Astrocyte (in vitro differentiated cells and primary cell): ENCODE measurements around the gene TMC2. TPM values are rescaled to one million over a fixed set of nuclear protein-coding genes. Genes with fewer than 3 reads are reported as not detected.

Experiments used
- DNase-seq: peaks from one replicate; pipeline ENCODE4 v3.0.0-alpha.2; 2010; ENCODE audit warnings: low read depth
- FAIRE-seq: peaks from 2 replicates; lab custom pipeline; 2011; peaks lifted over from hg19 to GRCh38; lab: Jason Lieb, UNC
- H2AFZ ChIP-seq: 2 replicates; pipeline ENCODE4 v1.6.0; 2012; ENCODE audit warnings: low read depth, low read length, inconsistent platforms
- H3K27ac ChIP-seq: 2 replicates; pipeline ENCODE4 v1.5.1; 2011; ENCODE audit warnings: low read depth, low read length, inconsistent platforms
- H3K27me3 ChIP-seq: 2 replicates; pipeline ENCODE4 v1.6.0; 2011; ENCODE audit warnings: low read length, inconsistent platforms; ENCODE audit not compliant: insufficient read depth
- H3K36me3 ChIP-seq: 2 replicates; pipeline ENCODE4 v1.5.1; 2011; ENCODE audit warnings: low read length, inconsistent platforms; ENCODE audit not compliant: insufficient read depth
- H3K4me1 ChIP-seq: 2 replicates; pipeline ENCODE4 v1.5.1; 2011; ENCODE audit warnings: low read length, inconsistent platforms; ENCODE audit not compliant: insufficient read depth
- H3K4me2 ChIP-seq: 2 replicates; pipeline ENCODE4 v1.6.0; 2012; ENCODE audit warnings: low read length, inconsistent platforms
- H3K4me3 ChIP-seq: 2 replicates; pipeline ENCODE4 v1.5.1; 2011; ENCODE audit warnings: low read depth, mild to moderate bottlenecking, low read length, inconsistent platforms; ENCODE audit not compliant: insufficient read depth
- H3K79me2 ChIP-seq: 2 replicates; pipeline ENCODE4 v1.6.0; 2012; ENCODE audit warnings: mild to moderate bottlenecking, low read length, inconsistent platforms; ENCODE audit not compliant: insufficient read depth
- H3K9ac ChIP-seq: 2 replicates; pipeline ENCODE4 v1.6.0; 2012; ENCODE audit warnings: mild to moderate bottlenecking, low read length, inconsistent platforms
- H3K9me3 ChIP-seq: 2 replicates; pipeline ENCODE4 v1.5.1; 2012; ENCODE audit warnings: low read depth, mild to moderate bottlenecking, low read length, inconsistent platforms; ENCODE audit not compliant: insufficient read depth
- H4K20me1 ChIP-seq: 2 replicates; pipeline ENCODE4 v1.6.0; 2012; ENCODE audit warnings: low read length, inconsistent platforms; ENCODE audit not compliant: insufficient read depth
- H3K27ac Mint-ChIP-seq: one replicate; pipeline ENCODE4 v1.8.0; 2021; ENCODE audit warnings: mild to moderate bottlenecking, mixed read lengths; ENCODE audit not compliant: unreplicated experiment
- H3K27me3 Mint-ChIP-seq: one replicate; pipeline ENCODE4 v1.8.0; 2021; ENCODE audit warnings: low read depth, mixed read lengths; ENCODE audit not compliant: unreplicated experiment
- H3K36me3 Mint-ChIP-seq: one replicate; pipeline ENCODE4 v1.8.0; 2021; ENCODE audit warnings: low read depth, mixed read lengths; ENCODE audit not compliant: unreplicated experiment
- H3K4me1 Mint-ChIP-seq: one replicate; pipeline ENCODE4 v1.8.0; 2021; ENCODE audit warnings: low read depth, mixed read lengths; ENCODE audit not compliant: unreplicated experiment
- H3K4me3 Mint-ChIP-seq: one replicate; pipeline ENCODE4 v1.8.0; 2021; ENCODE audit warnings: mild to moderate bottlenecking, moderate library complexity, mixed read lengths; ENCODE audit not compliant: unreplicated experiment
- H3K9me3 Mint-ChIP-seq: one replicate; pipeline ENCODE4 v1.8.0; 2021; ENCODE audit warnings: mild to moderate bottlenecking, mixed read lengths; ENCODE audit not compliant: unreplicated experiment
- EZH2 ChIP-seq: IDR thresholded peaks from 2 replicates; pipeline ENCODE4 v1.6.1; 2012; ENCODE audit warnings: mild to moderate bottlenecking, low read length, inconsistent platforms; ENCODE audit not compliant: insufficient read depth
- total RNA-seq: library from RNA; stranded (reverse); gene quantifications from 2 replicates; pipeline ENCODE4 v1.2.1, GENCODE V29; 2021
- TF ChIP-seq, protein P1 (sequence below): IDR thresholded peaks from 2 replicates; pipeline ENCODE4 v1.5.1; 2011; ENCODE audit warnings: low read depth, mild to moderate bottlenecking, inconsistent platforms, low read length, moderate library complexity; ENCODE audit not compliant: insufficient read depth

The TMC2 gene
- total RNA-seq, 1 donor from 2014 or later: not detected

GRCh38 chr20:2564406-2564805 is 28.0 kb downstream of the TMC2 start:
- Histone ChIP-seq H3K79me2 (no peaks in the 10 kb centered on the region), H4K20me1 (no peaks in the 10 kb centered on the region), H3K4me2 (no peak overlapping the region), H3K4me3 (no peak overlapping the region), H3K36me3 (no peaks in the 10 kb centered on the region), H3K9ac (no peak overlapping the region), H2AFZ (no peak overlapping the region), H3K27ac (no peak overlapping the region), H3K9me3 (no peaks in the 10 kb centered on the region), H3K4me1 (no peaks in the 10 kb centered on the region), H3K27me3 (peaks cover 13% of the 10 kb centered on the region)
- H3K9me3 Mint-ChIP-seq: no peaks in the 10 kb centered on the region
- FAIRE-seq (no peak), DNase-seq (no peak)
- no peak overlapping the region for H3K4me3 Mint-ChIP-seq
- no peak for TF ChIP-seq EZH2
- TF ChIP-seq, protein P1, sequence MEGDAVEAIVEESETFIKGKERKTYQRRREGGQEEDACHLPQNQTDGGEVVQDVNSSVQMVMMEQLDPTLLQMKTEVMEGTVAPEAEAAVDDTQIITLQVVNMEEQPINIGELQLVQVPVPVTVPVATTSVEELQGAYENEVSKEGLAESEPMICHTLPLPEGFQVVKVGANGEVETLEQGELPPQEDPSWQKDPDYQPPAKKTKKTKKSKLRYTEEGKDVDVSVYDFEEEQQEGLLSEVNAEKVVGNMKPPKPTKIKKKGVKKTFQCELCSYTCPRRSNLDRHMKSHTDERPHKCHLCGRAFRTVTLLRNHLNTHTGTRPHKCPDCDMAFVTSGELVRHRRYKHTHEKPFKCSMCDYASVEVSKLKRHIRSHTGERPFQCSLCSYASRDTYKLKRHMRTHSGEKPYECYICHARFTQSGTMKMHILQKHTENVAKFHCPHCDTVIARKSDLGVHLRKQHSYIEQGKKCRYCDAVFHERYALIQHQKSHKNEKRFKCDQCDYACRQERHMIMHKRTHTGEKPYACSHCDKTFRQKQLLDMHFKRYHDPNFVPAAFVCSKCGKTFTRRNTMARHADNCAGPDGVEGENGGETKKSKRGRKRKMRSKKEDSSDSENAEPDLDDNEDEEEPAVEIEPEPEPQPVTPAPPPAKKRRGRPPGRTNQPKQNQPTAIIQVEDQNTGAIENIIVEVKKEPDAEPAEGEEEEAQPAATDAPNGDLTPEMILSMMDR: no peak
- no peaks in the 10 kb centered on the region for H3K36me3 Mint-ChIP-seq
- peaks cover 55% of the 10 kb centered on the region for H3K27me3 Mint-ChIP-seq
- no peak overlapping the region for H3K27ac Mint-ChIP-seq
- no peaks in the 10 kb centered on the region for H3K4me1 Mint-ChIP-seq

DNA sequence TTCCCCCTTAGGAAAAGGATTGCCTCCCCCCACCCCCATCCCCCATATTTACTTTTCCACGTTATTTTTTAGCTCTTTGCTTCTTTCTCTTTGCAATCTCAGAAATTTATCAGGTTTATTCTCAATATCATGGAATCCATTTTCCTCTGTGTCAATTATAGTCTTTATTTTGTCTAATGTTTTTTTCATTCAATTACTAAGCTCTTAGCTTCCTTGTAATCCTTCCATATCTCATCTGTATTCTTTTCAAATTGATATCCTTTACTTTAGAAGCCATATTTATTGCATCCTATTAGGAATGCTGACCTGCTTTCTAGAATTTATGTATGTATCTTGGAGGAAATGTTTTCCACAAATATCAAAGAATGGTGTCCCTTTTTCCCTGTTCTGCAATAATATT is 39.3 kb downstream of the TMC2 start:
- H3K4me1 ChIP-seq: no peaks in the 10 kb centered on the region
- H3K4me3 ChIP-seq: no peak overlapping the region
- Mint-ChIP-seq H3K4me1 (no peaks in the 10 kb centered on the region), H3K4me3 (no peak overlapping the region), H3K27ac (no peak overlapping the region), H3K36me3 (no peaks in the 10 kb centered on the region), H3K27me3 (peaks cover 10% of the 10 kb centered on the region), H3K9me3 (no peaks in the 10 kb centered on the region)
- no peak overlapping the region for H3K27ac ChIP-seq
- no peaks in the 10 kb centered on the region for H3K36me3 ChIP-seq
- H3K27me3 ChIP-seq: peaks cover 4% of the 10 kb centered on the region
- H3K4me2 ChIP-seq: no peak overlapping the region
- TF ChIP-seq, protein P1: no peak
- no peak for TF ChIP-seq EZH2
- FAIRE-seq: no peak
- H3K9me3 ChIP-seq: no peaks in the 10 kb centered on the region
- H3K79me2 ChIP-seq: no peaks in the 10 kb centered on the region
- H2AFZ ChIP-seq: no peak overlapping the region
- H4K20me1 ChIP-seq: no peaks in the 10 kb centered on the region
- DNase-seq: no peak
- no peak overlapping the region for H3K9ac ChIP-seq

- H2AFZ ChIP-seq: no peak overlapping the region
- Mint-ChIP-seq H3K4me3 (no peak overlapping the region), H3K27me3 (peaks cover 8% of the 10 kb centered on the region), H3K9me3 (no peaks in the 10 kb centered on the region), H3K36me3 (no peaks in the 10 kb centered on the region), H3K4me1 (no peaks in the 10 kb centered on the region), H3K27ac (no peak overlapping the region)
- H3K27me3 ChIP-seq: peaks cover 8% of the 10 kb centered on the region
- no peak overlapping the region for H3K27ac ChIP-seq
- no peaks in the 10 kb centered on the region for H4K20me1 ChIP-seq
- H3K9me3 ChIP-seq: no peaks in the 10 kb centered on the region
- TF ChIP-seq EZH2: no peak
- TF ChIP-seq, protein P1: no peak
- H3K4me1 ChIP-seq: no peaks in the 10 kb centered on the region
- no peak overlapping the region for H3K9ac ChIP-seq
- no peaks in the 10 kb centered on the region for H3K79me2 ChIP-seq
- no peak for FAIRE-seq
- no peak for DNase-seq
- no peaks in the 10 kb centered on the region for H3K36me3 ChIP-seq
- no peak overlapping the region for H3K4me2 ChIP-seq
- no peak overlapping the region for H3K4me3 ChIP-seq
Observed at GRCh38 chr20:2576317-2576727, 39.9 kb downstream of the TMC2 start.
